GM23248 (cell line): ENCODE data around the gene TPST1. TPM values are rescaled to one million over a fixed set of nuclear protein-coding genes. Genes with fewer than 3 reads are reported as not detected.
A peak's percentile ranks its signal among the peaks of the same experiment; 100 is the strongest.

Experiments used
- DNase-seq: peaks from one replicate; pipeline ENCODE4 v3.0.0-alpha.2; 2015
- H2AFZ ChIP-seq: fragments of 200-600 bp; sonication (generic); 2 replicates; pipeline ENCODE4 v1.6.1; 2016; ENCODE audit warnings: antibody characterized with exemption
- H3F3A ChIP-seq: fragments of 200-600 bp; sonication (generic); 2 replicates; pipeline ENCODE4 v1.6.1; 2016; ENCODE audit warnings: mild to moderate bottlenecking, antibody characterized with exemption, mixed run types; ENCODE audit not compliant: insufficient read depth
- H3K27ac ChIP-seq: fragments of 200-600 bp; sonication (generic); 2 replicates; pipeline ENCODE4 v1.5.1; 2016; ENCODE audit warnings: mild to moderate bottlenecking
- H3K27me3 ChIP-seq: fragments of 200-600 bp; sonication (generic); replicated peaks from 2 replicates; pipeline ENCODE4 v1.6.1; 2016; ENCODE audit warnings: mild to moderate bottlenecking; ENCODE audit not compliant: insufficient read depth
- H3K36me3 ChIP-seq: fragments of 200-600 bp; sonication (generic); 2 replicates; pipeline ENCODE4 v1.6.1; 2016; ENCODE audit warnings: low read depth, mild to moderate bottlenecking
- H3K4me1 ChIP-seq: fragments of 200-600 bp; sonication (generic); 2 replicates; pipeline ENCODE4 v1.6.1; 2016; ENCODE audit warnings: mild to moderate bottlenecking; ENCODE audit not compliant: insufficient read depth
- H3K4me2 ChIP-seq: fragments of 200-600 bp; sonication (generic); one replicate; pipeline ENCODE4 v1.6.1; 2016; ENCODE audit warnings: mild to moderate bottlenecking; ENCODE audit not compliant: unreplicated experiment
- H3K4me3 ChIP-seq: fragments of 200-600 bp; sonication (generic); 2 replicates; pipeline ENCODE4 v1.5.1; 2016; ENCODE audit warnings: mild to moderate bottlenecking
- H3K79me2 ChIP-seq: fragments of 200-600 bp; sonication (generic); 2 replicates; pipeline ENCODE4 v1.6.1; 2016; ENCODE audit warnings: mild to moderate bottlenecking; ENCODE audit not compliant: insufficient read depth
- H3K9ac ChIP-seq: fragments of 200-600 bp; sonication (generic); 2 replicates; pipeline ENCODE4 v1.6.1; 2016; ENCODE audit warnings: mild to moderate bottlenecking
- H3K9me2 ChIP-seq: fragments of 200-600 bp; sonication (generic); 2 replicates; pipeline ENCODE4 v1.6.1; 2016; ENCODE audit warnings: mixed run types, mild to moderate bottlenecking, moderate library complexity; ENCODE audit not compliant: insufficient read depth
- H3K9me3 ChIP-seq: fragments of 200-600 bp; sonication (generic); one replicate; pipeline ENCODE4 v1.6.1; 2017; ENCODE audit warnings: low read depth
- H4K20me1 ChIP-seq: fragments of 200-600 bp; sonication (generic); 2 replicates; pipeline ENCODE4 v1.6.0; 2016; ENCODE audit not compliant: insufficient read depth
- EZH2 ChIP-seq: fragments of 200-600 bp; sonication (generic); IDR thresholded peaks from 2 replicates; pipeline ENCODE4 v1.6.1; 2018; ENCODE audit warnings: antibody characterized with exemption, mild to moderate bottlenecking; ENCODE audit not compliant: insufficient read depth, poor library complexity, severe bottlenecking
- EZH2phosphoT487 ChIP-seq: fragments of 200-600 bp; sonication (generic); IDR thresholded peaks from 2 replicates; pipeline ENCODE4 v1.6.1; 2018; ENCODE audit warnings: antibody characterized with exemption, moderate library complexity, mild to moderate bottlenecking, low read depth; ENCODE audit not compliant: insufficient read depth
- WGBS, 2 experiments: methylation state at CpG; one replicate each; pipeline ENCODE4 v1.1.6; 2015 to 2017; ENCODE audit warnings: low lambda C conversion rate in 2 of 2, low coverage in 1 of 2; ENCODE audit errors: missing lambda C conversion rate in 2 of 2; 5-methylcytosine and 5-hydroxymethylcytosine counted together
- in situ Hi-C: fragments of 300-500 bp; cut with MboI; formaldehyde crosslinking; loops from 2 replicates; pipeline ENCODE4 v1.15.0; 2020
- polyA plus RNA-seq: library from polyadenylated mRNA; unstranded; fragments of >200 nt; fragmentation: Nextera tagmentation; extraction: Ambion mirVana; gene quantifications from 2 replicates; pipeline ENCODE4 v1.2.1, GENCODE V29; 2016
- total RNA-seq: library from RNA; depleted of rRNA; stranded (reverse); fragments of >200 nt; shearing (Covaris generic); gene quantifications from 2 replicates; pipeline ENCODE4 v1.2.3, GENCODE V29; 2014

TPST1 gene
- total and polyA plus RNA-seq, 2 experiments from 2014 or later, result 54.1 to 57.0 TPM

- Histone ChIP-seq H3K79me2 (peaks cover 98% of the 10 kb centered on the region), H4K20me1 (no peaks in the 10 kb centered on the region), H3K9me3 (no peaks in the 10 kb centered on the region), H3K4me1 (peaks cover 29% of the 10 kb centered on the region), H3K27ac (peak overlapping the region; percentile 62), H3K36me3 (peaks cover 7% of the 10 kb centered on the region; the same call in 1 of the 2 replicates), H3F3A (peaks cover 25% of the 10 kb centered on the region; the same call in 1 of the 2 replicates), H3K4me3 (no peak overlapping the region), H3K4me2 (peak overlapping the region; percentile 67), H3K9me2 (no peaks in the 10 kb centered on the region), H3K27me3 (no peaks in the 10 kb centered on the region), H3K9ac (no peak overlapping the region), H2AFZ (peak overlapping the region; percentile 58; the same call in 1 of the 2 replicates)
- 94 to 97% methylated on average over 3 of the region's 3 CpGs for WGBS, 2 experiments
- no peak for TF ChIP-seq EZH2
- no peak for TF ChIP-seq EZH2phosphoT487
- in situ Hi-C loops, result no loop called here
- no peak for DNase-seq
Observed at GRCh38 chr7:66276363-66276762, 71.2 kb downstream of the TPST1 start.

DNA sequence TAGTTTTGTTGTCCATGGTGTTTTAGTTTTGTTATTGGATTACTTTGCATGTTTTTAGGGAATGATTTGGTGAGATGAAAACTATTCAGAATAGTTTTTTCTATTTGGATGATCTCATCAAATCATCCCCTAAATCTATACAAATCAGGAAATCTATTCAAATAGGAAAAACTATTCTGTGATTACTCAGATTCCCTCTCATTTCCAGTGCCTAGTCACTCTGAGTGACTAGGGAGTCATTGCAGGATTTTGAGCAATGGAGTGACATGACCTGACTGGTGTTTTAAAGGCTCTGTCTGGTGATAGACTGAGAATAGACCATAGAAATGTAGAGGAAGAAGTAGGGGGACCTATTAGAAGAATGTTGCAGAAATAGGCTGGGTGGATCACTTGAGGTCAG is 72.4 kb downstream of the TPST1 start:
- Histone ChIP-seq H3F3A (peaks cover 34% of the 10 kb centered on the region), H3K79me2 (peaks cover 91% of the 10 kb centered on the region), H3K4me2 (peak overlapping the region; percentile 67), H2AFZ (peak overlapping the region; percentile 58), H3K9me3 (no peaks in the 10 kb centered on the region), H4K20me1 (no peaks in the 10 kb centered on the region), H3K27me3 (no peaks in the 10 kb centered on the region), H3K4me3 (peak overlapping the region; percentile 20; the same call in 1 of the 2 replicates), H3K27ac (peak overlapping the region; percentile 62), H3K9ac (peak overlapping the region; percentile 32; the same call in 1 of the 2 replicates), H3K4me1 (peaks cover 37% of the 10 kb centered on the region), H3K9me2 (no peaks in the 10 kb centered on the region), H3K36me3 (peaks cover 3% of the 10 kb centered on the region; the same call in 1 of the 2 replicates)
- in situ Hi-C loops, result no loop called here
- TF ChIP-seq EZH2phosphoT487 (no peak), EZH2 (no peak)
- DNase-seq, result peak; percentile 58

DNA sequence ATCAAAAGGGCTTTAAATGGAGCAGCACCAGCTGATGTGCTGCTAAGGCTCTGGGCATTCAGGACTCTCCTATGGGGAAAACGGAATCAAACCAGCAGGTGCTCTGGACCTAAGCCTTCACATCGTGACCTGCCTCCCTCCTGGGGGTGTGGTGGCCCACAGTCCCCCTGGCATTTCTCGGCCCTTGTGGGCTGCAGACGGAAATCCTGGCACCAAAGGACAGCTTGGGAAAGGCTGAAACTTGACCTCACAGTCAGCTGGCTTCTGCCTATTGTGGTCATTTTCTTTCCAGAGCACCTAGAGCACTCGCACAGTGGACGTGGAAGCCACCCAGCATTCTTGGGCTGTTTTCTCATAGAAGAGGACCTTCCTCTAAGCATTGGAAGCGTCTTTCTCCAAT is 74.8 kb downstream of the TPST1 start:
- Histone ChIP-seq H3K27ac (no peak overlapping the region), H4K20me1 (no peaks in the 10 kb centered on the region), H3K9me3 (no peaks in the 10 kb centered on the region), H2AFZ (no peak overlapping the region), H3K9ac (no peak overlapping the region), H3K4me1 (peaks cover 54% of the 10 kb centered on the region), H3K27me3 (no peaks in the 10 kb centered on the region), H3F3A (peaks cover 56% of the 10 kb centered on the region), H3K36me3 (no peaks in the 10 kb centered on the region), H3K79me2 (peaks cover 89% of the 10 kb centered on the region), H3K4me2 (no peak overlapping the region), H3K9me2 (no peaks in the 10 kb centered on the region), H3K4me3 (no peak overlapping the region)
- 85 to 87% methylated on average over 7 of the region's 7 CpGs for WGBS, 2 experiments
- no peak for DNase-seq
- in situ Hi-C loops, result no loop called here
- no peak for TF ChIP-seq EZH2
- TF ChIP-seq EZH2phosphoT487, result no peak

- Histone ChIP-seq H3K4me2 (peak overlapping the region; percentile 72), H3K9me2 (no peaks in the 10 kb centered on the region), H3K27ac (peak overlapping the region; percentile 95), H3K36me3 (no peaks in the 10 kb centered on the region), H3K4me3 (peak overlapping the region; percentile 20; the same call in 1 of the 2 replicates), H4K20me1 (no peaks in the 10 kb centered on the region), H3K9me3 (no peaks in the 10 kb centered on the region), H3F3A (peaks cover 61% of the 10 kb centered on the region), H2AFZ (no peak overlapping the region), H3K27me3 (no peaks in the 10 kb centered on the region), H3K9ac (peak overlapping the region; percentile 72), H3K4me1 (peaks cover 47% of the 10 kb centered on the region), H3K79me2 (peaks cover 86% of the 10 kb centered on the region)
- in situ Hi-C loops, result no loop called here
- WGBS, 2 experiments, result 6% methylated on average over 8 of the region's 8 CpGs
- TF ChIP-seq EZH2phosphoT487 (0 out of 2 replicates have a peak, but pooled peaks have one; percentile 43), EZH2 (no peak)
- peak; percentile 99 for DNase-seq
Observed at GRCh38 chr7:66281678-66282590, 76.8 kb downstream of the TPST1 start.
